ENCODE data around the gene AGPAT4.

AGPAT4 gene

DNA sequence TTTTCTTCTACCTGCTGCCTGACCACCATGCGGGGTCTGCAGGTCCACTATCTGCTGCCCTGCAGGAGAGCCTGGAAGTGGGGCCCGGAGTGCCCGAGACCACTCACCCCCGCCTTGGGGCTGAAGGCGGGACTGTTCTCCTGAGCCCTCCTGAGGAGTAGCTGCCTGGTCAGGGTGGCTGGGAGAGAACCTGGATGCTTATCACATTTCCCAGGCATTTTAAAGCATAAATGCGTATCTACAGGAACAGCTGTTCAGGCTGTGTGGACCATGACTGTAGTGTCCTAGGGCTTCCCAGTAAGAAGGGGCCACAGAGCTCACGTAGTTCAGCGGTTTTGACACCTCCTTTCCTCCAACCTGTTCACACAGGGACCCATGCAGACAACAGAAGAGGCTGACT lies 123.3 kb downstream of the AGPAT4 start:
- no peak overlapping the region for H3K4me3 Mint-ChIP-seq
- TF ChIP-seq, protein P1, sequence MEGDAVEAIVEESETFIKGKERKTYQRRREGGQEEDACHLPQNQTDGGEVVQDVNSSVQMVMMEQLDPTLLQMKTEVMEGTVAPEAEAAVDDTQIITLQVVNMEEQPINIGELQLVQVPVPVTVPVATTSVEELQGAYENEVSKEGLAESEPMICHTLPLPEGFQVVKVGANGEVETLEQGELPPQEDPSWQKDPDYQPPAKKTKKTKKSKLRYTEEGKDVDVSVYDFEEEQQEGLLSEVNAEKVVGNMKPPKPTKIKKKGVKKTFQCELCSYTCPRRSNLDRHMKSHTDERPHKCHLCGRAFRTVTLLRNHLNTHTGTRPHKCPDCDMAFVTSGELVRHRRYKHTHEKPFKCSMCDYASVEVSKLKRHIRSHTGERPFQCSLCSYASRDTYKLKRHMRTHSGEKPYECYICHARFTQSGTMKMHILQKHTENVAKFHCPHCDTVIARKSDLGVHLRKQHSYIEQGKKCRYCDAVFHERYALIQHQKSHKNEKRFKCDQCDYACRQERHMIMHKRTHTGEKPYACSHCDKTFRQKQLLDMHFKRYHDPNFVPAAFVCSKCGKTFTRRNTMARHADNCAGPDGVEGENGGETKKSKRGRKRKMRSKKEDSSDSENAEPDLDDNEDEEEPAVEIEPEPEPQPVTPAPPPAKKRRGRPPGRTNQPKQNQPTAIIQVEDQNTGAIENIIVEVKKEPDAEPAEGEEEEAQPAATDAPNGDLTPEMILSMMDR (IDR thresholded peaks at IDR 0.05; ENCODE audit: unreplicated experiment in 3 of 3), result no peak
- H3K36me3 Mint-ChIP-seq (ENCODE audit: low read depth), result peaks cover 47% of the 10 kb centered on the region
- no peaks in the 10 kb centered on the region for H3K4me1 Mint-ChIP-seq
- no peaks in the 10 kb centered on the region for H3K27me3 Mint-ChIP-seq (ENCODE audit: low read depth)
- H3K9me3 Mint-ChIP-seq, result no peaks in the 10 kb centered on the region
- no peak overlapping the region for H3K27ac Mint-ChIP-seq

DNA sequence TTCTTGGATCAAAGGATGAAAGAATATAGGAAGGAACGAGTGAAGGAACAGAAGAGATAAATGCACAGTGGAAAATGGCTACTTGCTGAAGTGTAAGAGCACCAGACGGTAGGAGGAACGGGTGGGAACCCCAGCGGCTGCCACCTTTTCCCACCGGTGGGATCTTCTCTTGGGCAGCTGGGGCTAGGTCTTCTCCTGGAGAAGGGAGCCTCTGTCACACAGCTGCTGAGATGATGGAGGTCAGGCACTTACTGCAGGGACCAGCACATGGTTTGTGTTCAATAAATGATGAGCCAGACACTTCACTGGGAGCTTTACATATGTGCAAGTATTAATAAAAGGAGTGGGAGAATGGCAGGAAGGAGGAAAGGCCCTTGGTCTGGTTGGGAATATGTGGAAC lies 123.7 kb downstream of the AGPAT4 start:
- H3K9me3 Mint-ChIP-seq, result no peaks in the 10 kb centered on the region
- TF ChIP-seq, protein P1 (IDR thresholded peaks at IDR 0.05; ENCODE audit: unreplicated experiment in 3 of 3), result no peak
- H3K4me3 Mint-ChIP-seq, result no peak overlapping the region
- no peaks in the 10 kb centered on the region for H3K27me3 Mint-ChIP-seq (ENCODE audit: low read depth)
- peaks cover 43% of the 10 kb centered on the region for H3K36me3 Mint-ChIP-seq (ENCODE audit: low read depth)
- H3K27ac Mint-ChIP-seq, result no peak overlapping the region
- H3K4me1 Mint-ChIP-seq, result no peaks in the 10 kb centered on the region

DNA sequence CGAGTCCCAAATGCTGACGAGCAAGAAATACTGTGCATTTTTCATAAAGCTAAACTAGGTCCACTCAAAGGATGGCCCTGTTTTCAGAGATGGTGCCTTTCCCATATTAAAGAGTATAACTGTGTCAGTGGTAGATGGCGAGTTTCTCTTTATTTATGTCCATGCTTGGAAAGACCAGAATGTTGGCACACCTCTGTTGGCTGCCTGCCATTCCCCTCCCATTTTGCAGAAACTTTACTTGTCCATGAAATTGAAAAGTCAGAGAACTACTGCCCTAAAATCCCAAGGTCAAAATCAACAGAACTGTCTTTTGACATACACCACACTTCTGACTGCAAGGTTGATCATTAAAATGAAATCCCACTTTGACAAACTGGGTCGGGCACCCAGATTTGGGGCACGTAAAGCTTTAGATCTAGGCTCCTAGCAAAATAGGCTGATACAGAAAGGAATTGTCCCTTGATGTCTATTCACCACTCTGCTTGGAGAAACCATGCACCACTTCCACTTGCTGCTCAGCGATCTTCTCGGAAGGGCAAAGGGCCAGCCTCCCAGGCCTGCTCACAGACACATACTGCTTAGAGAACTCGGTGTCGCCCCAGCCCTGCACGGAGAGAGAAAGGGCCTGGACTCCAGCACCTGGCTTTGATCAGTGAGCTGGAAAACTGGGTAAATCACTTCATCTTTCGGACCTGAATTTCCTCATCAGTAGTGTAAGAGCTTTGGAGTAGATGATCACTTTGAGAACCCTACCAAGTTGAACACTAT lies 130.0 kb downstream of the AGPAT4 start:
- TF ChIP-seq, protein P1 (IDR thresholded peaks at IDR 0.05; ENCODE audit: unreplicated experiment in 3 of 3), result no peak
- no peaks in the 10 kb centered on the region for H3K4me1 Mint-ChIP-seq
- H3K4me3 Mint-ChIP-seq, result no peak overlapping the region

DNA sequence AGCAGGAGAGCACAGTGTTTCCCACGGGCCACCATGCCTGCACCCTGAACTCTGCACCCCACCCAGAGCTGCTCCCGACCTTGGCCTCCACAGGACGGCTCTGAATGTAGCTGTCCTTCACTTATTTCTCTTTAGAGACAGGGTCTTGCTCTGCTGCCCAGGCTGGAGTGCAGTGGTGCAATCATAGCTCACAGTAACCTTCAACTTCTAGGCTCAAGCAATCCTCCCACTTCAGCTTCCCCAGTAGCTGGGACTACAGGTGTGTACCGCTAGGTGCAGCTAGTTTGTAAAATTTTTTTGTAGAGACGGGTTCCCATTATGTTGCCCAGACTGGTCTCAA lies 130.9 kb downstream of the AGPAT4 start:
- peaks cover 47% of the 10 kb centered on the region for H3K36me3 Mint-ChIP-seq (ENCODE audit: low read depth)
- TF ChIP-seq, protein P1 (IDR thresholded peaks at IDR 0.05; ENCODE audit: unreplicated experiment in 3 of 3), result no peak
- H3K27ac Mint-ChIP-seq, result no peak overlapping the region
- no peak overlapping the region for H3K4me3 Mint-ChIP-seq
- H3K27me3 Mint-ChIP-seq (ENCODE audit: low read depth), result no peaks in the 10 kb centered on the region
- no peaks in the 10 kb centered on the region for H3K9me3 Mint-ChIP-seq
- no peaks in the 10 kb centered on the region for H3K4me1 Mint-ChIP-seq

More for the DNA sequence above, 130.0 kb downstream of the AGPAT4 start:
- Mint-ChIP-seq H3K27ac (no peak overlapping the region), H3K27me3 (ENCODE audit: low read depth) (no peaks in the 10 kb centered on the region), H3K36me3 (ENCODE audit: low read depth) (peaks cover 54% of the 10 kb centered on the region), H3K9me3 (no peaks in the 10 kb centered on the region)

DNA sequence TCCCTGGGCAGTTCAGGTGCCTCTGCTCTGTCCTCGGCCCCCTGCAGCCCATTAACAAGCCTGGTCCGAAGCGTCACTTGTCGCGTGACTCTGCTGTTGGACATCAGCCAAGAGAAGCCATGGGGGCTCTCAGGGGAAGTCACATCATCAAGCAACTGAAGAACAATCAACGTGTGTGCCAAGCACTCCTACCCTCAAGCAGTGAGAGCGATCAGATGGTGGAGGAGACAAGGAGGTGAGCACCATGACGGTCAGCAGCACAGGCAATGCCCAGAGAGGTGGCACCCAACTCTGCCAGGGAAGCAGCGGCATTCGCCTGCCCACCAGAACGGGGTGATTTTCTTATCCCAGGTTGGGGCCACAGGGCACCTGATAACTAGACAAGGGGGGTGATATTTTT lies 132.7 kb downstream of the AGPAT4 start:
- TF ChIP-seq, protein P1 (IDR thresholded peaks at IDR 0.05; ENCODE audit: unreplicated experiment in 3 of 3), result no peak
- Mint-ChIP-seq H3K9me3 (no peaks in the 10 kb centered on the region), H3K27me3 (ENCODE audit: low read depth) (no peaks in the 10 kb centered on the region), H3K4me1 (peaks cover 4% of the 10 kb centered on the region), H3K27ac (no peak overlapping the region), H3K36me3 (ENCODE audit: low read depth) (peaks cover 42% of the 10 kb centered on the region), H3K4me3 (no peak overlapping the region)

DNA sequence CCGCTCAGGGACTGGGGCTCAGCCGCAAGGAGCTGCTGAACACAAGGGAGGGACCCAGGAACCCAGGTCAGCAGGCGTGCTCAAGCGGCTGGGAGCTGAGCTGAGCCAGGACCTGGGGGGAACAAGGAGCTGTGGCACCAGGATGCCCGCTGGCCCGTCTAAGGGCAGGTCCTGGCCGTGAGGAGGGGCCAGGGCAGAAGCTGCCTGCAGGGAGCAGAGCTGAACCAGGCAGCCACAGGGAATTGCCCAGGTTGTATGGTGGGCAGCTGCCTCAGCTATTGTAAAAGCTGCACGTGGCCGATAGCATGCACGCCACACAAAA lies 133.3 kb downstream of the AGPAT4 start:
- H3K4me1 Mint-ChIP-seq, result peaks cover 11% of the 10 kb centered on the region
- no peaks in the 10 kb centered on the region for H3K27me3 Mint-ChIP-seq (ENCODE audit: low read depth)
- H3K27ac Mint-ChIP-seq, result no peak overlapping the region
- TF ChIP-seq, protein P1 (IDR thresholded peaks at IDR 0.05; ENCODE audit: unreplicated experiment in 3 of 3), result no peak
- peaks cover 45% of the 10 kb centered on the region for H3K36me3 Mint-ChIP-seq (ENCODE audit: low read depth)
- no peak overlapping the region for H3K4me3 Mint-ChIP-seq
- H3K9me3 Mint-ChIP-seq, result no peaks in the 10 kb centered on the region
